NCI-H748 treated with DMSO at 0.1 percent for 48 hours (cell line): ENCODE measurements around the gene PITPNM2.
"Not testable (repeated sequence)": the region's sequence is repeated elsewhere in the genome, so short reads cannot be mapped to it uniquely, and the experiment has no call there.

ENCODE experiments used
- DNase-seq: peaks from one replicate; lab custom pipeline; 2025; lab: John Stamatoyannopoulos, UW

PITPNM2 gene

DNA sequence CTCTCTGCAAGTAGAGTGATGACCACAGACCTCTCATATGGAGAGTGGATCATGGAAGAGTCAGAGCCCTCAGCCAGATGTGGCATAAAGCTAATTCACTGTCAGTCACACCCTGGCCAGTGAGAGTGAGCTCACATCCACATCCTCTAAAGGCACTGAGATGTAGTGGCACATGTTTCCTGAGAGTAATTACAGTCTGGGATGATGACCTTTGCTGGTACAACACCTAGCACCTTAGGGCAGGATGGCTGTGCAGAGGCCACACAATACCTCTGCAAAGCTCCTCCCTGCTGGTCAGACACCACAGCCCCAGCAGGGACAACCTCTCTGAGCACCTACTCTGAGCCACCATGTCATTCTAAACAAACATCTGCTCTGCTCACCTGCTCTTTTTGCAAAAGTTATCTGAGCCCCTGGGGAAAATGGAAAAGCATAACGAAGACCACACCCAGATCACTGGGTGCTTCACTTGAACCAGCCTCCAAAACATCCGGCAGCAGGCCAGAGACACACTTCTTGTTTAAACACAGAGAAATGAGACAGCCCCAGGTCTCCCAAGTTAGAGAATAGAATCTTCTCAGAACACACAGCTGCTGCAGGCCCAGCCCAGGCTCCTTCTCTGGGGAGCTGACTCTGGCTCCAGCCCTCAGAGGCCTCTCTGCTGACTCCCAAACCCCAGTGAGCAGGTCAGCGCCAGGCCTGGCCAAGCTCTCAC is 30.3 kb downstream of the PITPNM2 start:
- peak; percentile 45 for DNase-seq

- DNase-seq, result no peak
Observed at GRCh38 chr12:123119808-123120207, 31.1 kb downstream of the PITPNM2 start.

DNA sequence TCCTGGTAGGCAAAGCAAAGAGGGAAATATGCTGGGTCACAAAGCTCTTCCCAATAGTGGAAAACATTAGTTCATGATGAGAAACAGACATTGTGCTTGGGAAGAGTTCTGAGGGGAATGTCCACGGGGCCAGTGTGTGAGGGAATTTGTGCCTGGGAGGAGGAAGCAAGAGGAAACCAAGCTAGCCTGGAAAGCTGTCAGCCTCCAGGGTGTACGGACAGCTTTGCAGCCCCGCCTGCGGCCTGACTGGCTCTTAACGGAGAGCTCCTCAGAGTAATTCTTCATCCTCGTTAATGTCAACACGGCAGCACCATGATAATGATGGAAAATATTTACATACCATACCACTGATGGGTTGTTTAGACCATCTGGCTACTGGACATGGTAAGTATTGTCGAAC is 32.4 kb downstream of the PITPNM2 start:
- peak; percentile 68 for DNase-seq

DNA sequence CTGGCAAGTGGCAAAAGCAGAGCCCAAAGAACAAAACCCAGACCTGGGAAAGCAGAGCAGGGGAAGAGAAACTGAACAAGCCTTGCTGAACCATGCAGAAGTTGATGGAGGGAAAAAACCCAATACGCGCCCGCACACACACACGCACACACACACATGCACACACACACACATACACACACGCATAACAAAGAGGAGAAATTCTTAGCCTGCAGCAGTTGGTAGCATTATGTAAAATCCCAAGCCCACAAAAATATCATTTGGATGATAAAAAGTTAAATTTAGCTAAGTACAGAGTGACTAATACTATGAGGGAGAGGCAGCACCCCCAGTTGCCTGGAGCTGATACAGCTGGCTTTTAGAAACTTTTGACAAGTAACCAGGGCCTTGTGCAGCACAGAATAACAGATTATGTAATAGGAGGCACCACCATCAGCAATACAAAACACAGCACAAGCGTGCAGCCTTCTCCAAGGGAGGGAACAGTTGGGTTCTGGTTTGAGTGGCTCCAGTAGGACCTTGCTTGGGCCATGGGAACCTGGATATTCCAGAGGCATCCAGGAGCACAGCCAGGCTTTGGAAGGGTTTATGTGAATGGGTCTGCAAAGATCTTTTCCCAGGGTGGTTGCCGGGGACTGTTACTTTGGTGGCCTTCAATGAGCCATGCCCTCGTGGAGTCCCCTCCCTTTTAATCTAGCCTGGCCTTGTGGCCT is 35.3 kb downstream of the PITPNM2 start:
- no peak for DNase-seq

GRCh38 chr12:123114304-123115083 is 36.4 kb downstream of the PITPNM2 start:
- no peak for DNase-seq

DNA sequence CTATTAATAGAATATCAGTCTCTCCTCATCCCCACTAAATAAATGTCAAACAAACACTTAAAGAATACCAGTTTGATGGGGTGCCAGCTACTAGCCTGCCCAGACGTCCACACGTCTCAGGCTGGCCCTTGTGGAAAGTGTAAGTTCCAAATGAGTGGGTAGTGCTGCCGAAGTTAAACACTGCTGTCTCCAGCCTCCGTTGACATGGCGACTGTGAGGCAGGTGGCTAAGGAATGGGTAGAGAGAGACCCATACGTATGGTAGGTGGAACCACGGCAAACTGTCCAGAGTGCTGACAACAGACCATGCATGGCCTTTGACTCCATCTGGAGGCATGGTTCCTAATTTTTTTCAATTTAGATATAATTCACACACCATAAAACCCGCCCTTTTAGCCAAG is 37.9 kb downstream of the PITPNM2 start:
- DNase-seq, result peak; percentile 15

GRCh38 chr12:123111498-123112165 is 39.3 kb downstream of the PITPNM2 start:
- no peak for DNase-seq

DNA sequence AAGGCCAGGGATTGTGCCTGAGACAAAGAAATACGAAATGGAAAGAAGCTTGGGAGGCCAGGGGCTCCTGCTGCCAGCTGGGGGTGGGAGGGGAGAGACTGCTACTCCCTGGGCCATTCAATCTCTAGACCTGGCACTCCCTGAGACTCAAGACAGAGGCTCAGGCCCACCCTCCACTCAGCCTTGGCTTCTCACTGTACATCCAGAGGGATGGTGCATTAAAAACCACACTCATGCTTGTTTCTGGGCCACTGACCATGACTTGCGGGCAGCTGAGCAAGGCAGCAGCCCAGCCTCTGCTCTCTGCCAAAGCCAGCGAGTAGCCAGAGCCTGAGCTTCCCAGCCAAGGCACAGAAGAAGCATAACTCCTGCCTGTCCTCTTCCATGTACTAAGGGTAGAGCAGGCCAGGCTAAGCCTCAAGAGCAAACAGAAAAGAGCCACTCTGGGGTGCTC is 41.5 kb downstream of the PITPNM2 start:
- DNase-seq, result no peak

GRCh38 chr12:123108682-123109066 is 42.2 kb downstream of the PITPNM2 start:
- no peak for DNase-seq

- no peak for DNase-seq
Observed at GRCh38 chr12:123107926-123108681, 42.8 kb downstream of the PITPNM2 start.

DNA sequence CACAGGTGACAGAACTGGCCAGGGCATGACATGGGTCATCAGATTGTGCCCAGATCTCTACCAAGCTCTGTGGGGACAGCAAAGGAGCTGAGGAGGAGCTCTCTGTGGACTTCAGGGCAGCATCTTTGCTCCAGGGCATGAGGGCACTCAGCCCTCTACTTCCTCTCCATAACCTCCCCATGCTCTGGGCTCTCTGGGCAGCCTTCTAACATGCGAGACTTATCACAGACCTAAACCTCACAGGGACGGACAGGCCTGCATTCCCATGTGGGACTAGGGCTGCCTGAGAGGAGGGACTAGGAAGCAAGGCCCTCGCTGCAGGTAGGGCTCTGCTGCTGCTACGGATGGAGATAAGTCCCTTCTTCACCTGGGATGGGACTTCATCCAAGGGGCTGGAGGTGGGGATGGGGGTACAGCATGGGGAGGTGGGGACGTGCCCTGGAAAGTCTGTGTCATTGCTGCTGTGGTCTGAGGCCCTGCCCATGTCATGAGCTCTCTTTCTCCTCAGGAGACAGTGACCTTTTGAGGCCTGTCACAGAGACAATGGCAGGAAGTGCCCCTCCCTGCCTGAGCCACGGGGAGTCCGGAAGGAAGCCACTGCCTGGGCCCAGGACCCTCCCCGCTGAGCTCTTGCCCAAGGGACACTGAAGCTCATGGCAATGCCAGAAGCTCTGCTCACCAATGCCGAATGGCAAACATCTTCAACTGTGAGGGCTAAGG is 44.1 kb downstream of the PITPNM2 start:
- no peak for DNase-seq

GRCh38 chr12:123105211-123105826 is 45.6 kb downstream of the PITPNM2 start:
- no peak for DNase-seq

DNA sequence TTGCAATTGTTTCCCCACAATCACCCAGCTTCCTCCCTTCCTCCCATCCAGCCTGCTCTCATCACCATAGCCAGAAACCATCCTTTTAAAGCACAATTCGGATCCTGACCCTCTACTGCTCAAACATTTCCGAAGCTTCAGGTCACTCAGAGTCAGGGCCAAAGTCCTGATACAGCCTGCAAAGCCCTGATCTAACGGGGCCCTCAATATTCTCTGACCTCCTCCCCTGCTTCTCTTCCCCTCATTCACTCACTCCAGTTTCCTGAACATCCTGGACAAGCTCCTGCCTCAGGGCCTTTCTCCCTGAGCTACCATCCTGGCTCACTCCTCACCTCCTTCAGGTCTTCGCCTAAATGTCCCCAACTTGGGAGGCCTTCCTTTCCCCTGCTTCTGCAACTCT is 46.1 kb downstream of the PITPNM2 start:
- no peak for DNase-seq

GRCh38 chr12:123104094-123104493 is 46.8 kb downstream of the PITPNM2 start:
- not testable (repeated sequence) for DNase-seq

- DNase-seq, result no peak
Observed at GRCh38 chr12:123102781-123103503, 47.9 kb downstream of the PITPNM2 start.

- no peak for DNase-seq
Observed at GRCh38 chr12:123102366-123102765, 48.5 kb downstream of the PITPNM2 start.

DNA sequence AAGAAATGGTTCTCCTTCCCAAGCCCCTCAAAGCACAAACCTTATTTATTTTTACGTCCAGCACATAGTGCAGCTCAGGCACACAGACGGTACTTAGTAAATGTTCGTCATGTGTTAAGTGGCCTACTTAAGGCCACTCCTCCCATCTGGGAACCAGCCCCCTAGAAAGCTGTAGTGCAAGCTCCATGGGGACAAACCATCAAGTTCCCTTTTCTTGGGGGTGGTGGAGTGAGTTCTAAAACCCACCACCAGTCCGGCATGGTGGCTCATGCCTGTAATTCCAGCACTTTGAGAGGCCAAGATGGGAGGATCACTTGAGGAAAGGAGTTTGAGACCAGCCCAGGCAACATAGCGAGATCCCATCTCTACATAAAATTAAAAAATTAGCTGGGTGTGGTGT is 49.4 kb downstream of the PITPNM2 start:
- no peak for DNase-seq
